Measurements from ENCODE around the gene KSR1. TPM values are rescaled to one million over a fixed set of nuclear protein-coding genes. Genes with fewer than 3 reads are reported as not detected.

The KSR1 gene
- total RNA-seq (2022; extraction: Qiagen RNA extraction), result 10.5 to 18.0 TPM (median 14.2 TPM) in 5 replicates

GRCh38 chr17:27455914-27456680 is at the start of gene KSR1:
TSS of gene KSR1 (plus strand) at chr17:27456448. CDS start at chr17:27456644, 196 bp downstream.

GRCh38 chr17:27630607-27631410 is 174.6 kb downstream of the KSR1 start, which contains the start of gene LGALS9:
TSS of gene LGALS9 (plus strand) at chr17:27631188. CDS start at chr17:27631266, 78 bp downstream.

Other genes with a start within 250 kb of the KSR1 start
- gene WSB1, start 162.3 kb upstream of the KSR1 start, total RNA-seq (2022; extraction: Qiagen RNA extraction), result 63.2 to 75.4 TPM (median 74.1 TPM) in 5 replicates
- 1.0 to 1.5 TPM (median 1.4 TPM) in 5 replicates for gene LGALS9, start 174.7 kb downstream of the KSR1 start, total RNA-seq (2022; extraction: Qiagen RNA extraction)